IPS-20b (cell line): ENCODE data around the gene ARID2.

Source experiments
- H3K27ac ChIP-seq: one replicate; pipeline ENCODE4 v1.5.1; 2013; ENCODE audit warnings: low read length
- H3K27me3 ChIP-seq: 2 replicates; pipeline ENCODE4 v1.6.1; 2013; ENCODE audit warnings: mild to moderate bottlenecking, low read length, inconsistent platforms; ENCODE audit not compliant: insufficient read depth
- H3K36me3 ChIP-seq: 2 replicates; pipeline ENCODE4 v1.6.1; 2013; ENCODE audit warnings: low read depth, mild to moderate bottlenecking, inconsistent platforms, low read length, moderate library complexity; ENCODE audit not compliant: insufficient read depth
- H3K4me1 ChIP-seq: 2 replicates; pipeline ENCODE4 v1.6.1; 2013; ENCODE audit warnings: mild to moderate bottlenecking, control low read depth, inconsistent platforms, low read length, moderate library complexity; ENCODE audit not compliant: insufficient read depth
- H3K4me3 ChIP-seq: 2 replicates; pipeline ENCODE4 v1.5.1; 2013; ENCODE audit warnings: mild to moderate bottlenecking, low read length, inconsistent platforms
- H3K9ac ChIP-seq: 2 replicates; pipeline ENCODE4 v1.6.1; 2013; ENCODE audit warnings: low read depth, mild to moderate bottlenecking, inconsistent platforms, low read length, moderate library complexity
- H3K9me3 ChIP-seq: 2 replicates; pipeline ENCODE4 v1.6.1; 2013; ENCODE audit warnings: mild to moderate bottlenecking, low read depth, low read length, inconsistent platforms; ENCODE audit not compliant: insufficient read depth

ARID2 gene

DNA sequence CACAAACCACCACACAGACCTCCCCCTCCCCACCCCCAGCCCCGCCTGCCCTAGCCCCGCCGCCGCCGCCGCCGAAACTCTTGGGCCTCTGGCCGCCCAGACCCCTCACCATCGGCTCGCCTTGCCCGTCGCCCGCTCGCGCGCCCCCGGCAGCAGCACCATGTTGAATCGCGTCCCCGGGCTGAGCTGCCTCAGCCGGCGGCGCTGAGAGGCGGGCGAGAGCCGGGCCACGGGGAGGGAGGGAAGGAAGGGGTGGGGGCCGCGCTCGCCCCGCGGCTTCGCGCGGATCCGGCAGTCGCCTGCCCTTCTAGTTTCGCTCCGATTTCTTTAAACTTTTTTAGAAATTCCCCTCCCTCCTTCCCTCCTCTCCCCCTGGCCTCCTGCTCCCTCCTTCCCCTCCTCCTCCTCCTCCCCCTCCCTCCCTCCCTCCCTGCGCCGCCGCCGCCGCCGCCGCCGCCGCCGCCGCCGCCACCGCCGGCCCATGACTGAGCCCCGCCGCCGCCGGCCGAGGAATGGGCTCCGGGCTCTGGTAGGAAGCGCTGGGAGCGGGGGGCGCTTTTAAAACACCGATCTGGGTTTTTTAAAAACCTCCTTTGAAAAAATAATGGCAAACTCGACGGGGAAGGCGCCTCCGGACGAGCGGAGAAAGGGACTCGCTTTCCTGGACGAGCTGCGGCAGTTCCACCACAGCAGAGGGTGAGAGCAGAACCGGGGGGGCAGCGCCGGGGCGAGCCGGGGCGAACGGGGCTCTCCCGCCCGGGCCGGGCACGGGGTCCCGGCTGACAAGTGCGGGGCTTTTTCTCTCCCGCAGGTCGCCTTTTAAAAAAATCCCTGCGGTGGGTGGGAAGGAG lies at the start of gene ARID2:
Gene ARID2 (plus strand): TSS at position 474 of the 851 bp plus-strand sequence. CDS start 131 bp downstream, at position 605.
- Histone ChIP-seq H3K4me1 (peaks cover 16% of the 10 kb centered on the region; the same call in 1 of the 2 replicates), H3K4me3 (peak within 1 kb of the TSS; percentile 99), H3K9ac (peak within 1 kb of the TSS; percentile 97), H3K9me3 (no peaks in the 10 kb centered on the region), H3K27me3 (no peaks in the 10 kb centered on the region), H3K36me3 (peaks cover 23% of the 10 kb centered on the region; the same call in 1 of the 2 replicates), H3K27ac (peak within 1 kb of the TSS; percentile 84)

DNA sequence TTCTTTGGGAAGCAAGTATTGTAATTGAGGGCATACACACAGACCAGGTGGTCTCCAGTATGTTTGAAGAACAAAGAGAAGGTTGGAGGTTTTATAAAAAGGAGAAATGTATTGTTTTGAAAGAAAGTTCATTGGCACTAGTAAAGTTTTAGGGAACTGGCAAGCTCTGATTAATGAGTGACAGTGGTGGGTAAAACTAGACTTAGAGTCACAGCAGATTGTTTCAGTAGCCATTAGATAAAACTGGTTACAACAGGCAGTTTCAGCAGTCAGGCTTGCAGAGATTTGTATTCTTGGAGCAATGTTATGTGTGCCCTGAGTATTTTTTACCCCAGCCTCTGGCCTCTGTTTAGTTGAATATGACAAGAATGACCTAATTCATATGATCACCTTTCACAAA lies 49.1 kb upstream of the ARID2 start:
- H3K4me3 ChIP-seq: no peak overlapping the region
- no peaks in the 10 kb centered on the region for H3K4me1 ChIP-seq
- H3K36me3 ChIP-seq: no peaks in the 10 kb centered on the region
- no peak overlapping the region for H3K27ac ChIP-seq
- H3K9ac ChIP-seq: no peak overlapping the region
- no peaks in the 10 kb centered on the region for H3K9me3 ChIP-seq
- H3K27me3 ChIP-seq: no peaks in the 10 kb centered on the region

DNA sequence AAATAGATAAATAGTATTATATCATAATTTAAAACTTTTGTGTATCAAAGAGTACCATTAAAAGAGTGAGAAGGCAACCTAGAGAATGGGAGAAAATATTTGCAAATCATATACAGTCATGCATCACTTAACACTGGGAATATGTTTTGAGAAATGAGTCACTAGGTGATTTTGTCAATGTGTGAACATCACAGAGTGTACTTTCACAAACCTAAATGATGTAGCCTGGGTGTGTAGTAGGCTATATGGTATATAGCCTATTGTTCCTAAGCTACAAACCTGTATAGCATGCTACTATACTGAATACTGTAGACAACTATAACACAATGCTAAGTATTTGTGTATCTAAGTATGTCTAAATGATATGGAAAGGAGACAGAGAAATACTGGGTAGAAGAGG lies 48.0 kb upstream of the ARID2 start:
- Histone ChIP-seq H3K9me3 (no peaks in the 10 kb centered on the region), H3K36me3 (no peaks in the 10 kb centered on the region), H3K9ac (no peak overlapping the region), H3K4me1 (no peaks in the 10 kb centered on the region), H3K27ac (no peak overlapping the region), H3K27me3 (no peaks in the 10 kb centered on the region), H3K4me3 (no peak overlapping the region)

DNA sequence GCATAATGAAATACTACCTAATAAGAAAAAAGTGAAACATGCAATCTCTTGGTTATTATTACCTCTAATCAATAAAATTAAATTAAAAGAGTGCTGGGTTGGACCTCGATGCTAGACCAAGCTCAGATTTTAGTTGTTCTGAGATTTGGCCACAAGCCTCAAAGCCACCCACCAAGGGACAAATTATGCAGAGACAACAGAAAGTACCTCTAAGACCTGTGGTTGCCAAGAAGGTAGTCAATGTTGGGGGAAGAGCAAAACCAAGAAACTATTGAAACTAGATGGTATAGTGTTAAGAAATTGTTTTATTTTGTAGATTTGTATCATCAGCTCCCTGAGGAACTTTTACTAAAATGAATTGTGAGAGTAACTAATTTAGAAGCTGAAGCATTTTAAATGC lies 43.8 kb upstream of the ARID2 start:
- H3K27me3 ChIP-seq: no peaks in the 10 kb centered on the region
- H3K36me3 ChIP-seq: no peaks in the 10 kb centered on the region
- H3K9me3 ChIP-seq: no peaks in the 10 kb centered on the region
- H3K27ac ChIP-seq: no peak overlapping the region
- H3K4me1 ChIP-seq: no peaks in the 10 kb centered on the region
- H3K4me3 ChIP-seq: no peak overlapping the region
- H3K9ac ChIP-seq: no peak overlapping the region

GRCh38 chr12:45687081-45688015 lies 42.2 kb upstream of the ARID2 start:
- Histone ChIP-seq H3K9ac (no peak overlapping the region), H3K27ac (no peak overlapping the region), H3K27me3 (no peaks in the 10 kb centered on the region), H3K4me1 (no peaks in the 10 kb centered on the region), H3K4me3 (no peak overlapping the region), H3K9me3 (no peaks in the 10 kb centered on the region), H3K36me3 (no peaks in the 10 kb centered on the region)

DNA sequence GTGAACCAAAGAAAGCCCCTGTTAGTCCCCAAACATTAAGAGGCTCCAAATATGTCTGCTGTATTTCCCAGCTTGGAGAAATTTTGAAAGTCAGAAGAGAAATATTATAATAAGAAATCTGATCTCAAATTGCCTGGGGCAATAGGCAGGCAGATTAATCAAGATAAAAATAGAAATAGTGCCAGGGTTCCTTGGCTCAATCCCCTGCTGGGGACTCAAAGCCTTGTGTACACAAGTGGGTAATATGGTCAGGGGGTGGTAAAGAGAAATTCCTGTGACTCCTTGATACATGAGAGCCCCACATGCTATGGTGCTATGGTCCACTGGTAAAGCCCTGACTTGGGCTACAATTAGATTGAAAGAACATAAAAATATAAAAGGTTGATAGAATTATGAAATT lies 41.3 kb upstream of the ARID2 start:
- no peaks in the 10 kb centered on the region for H3K27me3 ChIP-seq

GRCh38 chr12:45695035-45695434 lies 34.5 kb upstream of the ARID2 start:
- Histone ChIP-seq H3K27me3 (no peaks in the 10 kb centered on the region), H3K4me3 (no peak overlapping the region), H3K9me3 (peaks cover 3% of the 10 kb centered on the region; the same call in 1 of the 2 replicates), H3K4me1 (no peaks in the 10 kb centered on the region; the same call in 1 of the 2 replicates), H3K27ac (no peak overlapping the region), H3K9ac (no peak overlapping the region), H3K36me3 (no peaks in the 10 kb centered on the region)

More for the DNA sequence above, 41.3 kb upstream of the ARID2 start:
- H3K36me3 ChIP-seq: no peaks in the 10 kb centered on the region
- no peak overlapping the region for H3K27ac ChIP-seq
- no peak overlapping the region for H3K4me3 ChIP-seq
- no peaks in the 10 kb centered on the region for H3K9me3 ChIP-seq
- no peaks in the 10 kb centered on the region for H3K4me1 ChIP-seq
- no peak overlapping the region for H3K9ac ChIP-seq

DNA sequence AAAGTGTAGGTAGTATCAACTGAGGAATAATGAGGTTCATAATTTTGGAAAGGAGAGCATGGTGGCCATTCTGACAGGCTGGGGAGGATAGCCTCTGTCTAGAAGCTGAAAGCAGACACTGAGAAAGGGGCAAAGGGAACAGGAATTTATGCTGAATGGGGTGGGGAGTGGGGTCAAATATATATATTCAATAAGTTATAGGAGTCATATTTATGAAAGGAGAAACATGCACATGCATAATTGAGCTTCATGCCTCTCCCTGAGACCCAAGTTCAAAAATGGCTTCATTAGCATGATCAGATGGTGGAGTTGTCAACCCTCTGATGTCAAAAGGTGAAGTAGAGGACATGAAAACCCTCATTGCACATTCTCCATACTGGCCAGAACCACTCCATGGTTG lies 33.9 kb upstream of the ARID2 start:
- H3K4me3 ChIP-seq: no peak overlapping the region
- H3K9me3 ChIP-seq: peaks cover 3% of the 10 kb centered on the region; the same call in 1 of the 2 replicates

GRCh38 chr12:45696049-45696448 lies 33.5 kb upstream of the ARID2 start:
- Histone ChIP-seq H3K36me3 (no peaks in the 10 kb centered on the region), H3K27ac (no peak overlapping the region), H3K4me3 (no peak overlapping the region), H3K27me3 (no peaks in the 10 kb centered on the region), H3K9me3 (peaks cover 4% of the 10 kb centered on the region; the same call in 1 of the 2 replicates), H3K9ac (no peak overlapping the region), H3K4me1 (no peaks in the 10 kb centered on the region; the same call in 1 of the 2 replicates)

More for the DNA sequence above, 33.9 kb upstream of the ARID2 start:
- no peak overlapping the region for H3K27ac ChIP-seq
- H3K27me3 ChIP-seq: no peaks in the 10 kb centered on the region
- no peak overlapping the region for H3K9ac ChIP-seq
- no peaks in the 10 kb centered on the region for H3K36me3 ChIP-seq
- H3K4me1 ChIP-seq: no peaks in the 10 kb centered on the region; the same call in 1 of the 2 replicates

DNA sequence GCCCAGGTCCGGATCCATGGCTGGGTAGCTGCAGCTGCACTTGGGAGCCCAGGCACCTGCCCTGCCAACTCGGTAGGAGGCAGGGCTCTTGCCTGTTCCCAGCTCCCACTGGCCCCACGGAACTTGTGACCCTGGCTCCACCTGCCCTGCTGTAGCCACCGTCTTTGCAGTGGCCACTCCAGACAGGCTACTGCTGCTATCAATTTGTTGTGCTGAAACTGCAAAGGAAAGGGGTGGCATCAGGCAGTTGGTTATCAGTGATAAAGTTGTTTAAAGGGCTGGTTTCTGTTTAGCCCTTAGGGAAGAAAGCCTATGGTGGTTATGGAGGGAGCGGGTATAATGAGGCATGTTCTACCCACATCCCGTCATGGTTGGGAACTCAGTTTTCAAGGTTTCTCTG lies 32.1 kb upstream of the ARID2 start:
- no peaks in the 10 kb centered on the region for H3K27me3 ChIP-seq
- H3K27ac ChIP-seq: no peak overlapping the region
- no peaks in the 10 kb centered on the region for H3K36me3 ChIP-seq

GRCh38 chr12:45701296-45701695 lies 28.2 kb upstream of the ARID2 start:
- H3K27ac ChIP-seq: no peak overlapping the region
- H3K4me1 ChIP-seq: no peaks in the 10 kb centered on the region
- peaks cover 9% of the 10 kb centered on the region; the same call in 1 of the 2 replicates for H3K9me3 ChIP-seq
- H3K9ac ChIP-seq: no peak overlapping the region
- no peaks in the 10 kb centered on the region for H3K36me3 ChIP-seq
- no peak overlapping the region for H3K4me3 ChIP-seq
- no peaks in the 10 kb centered on the region for H3K27me3 ChIP-seq

More for the DNA sequence above, 32.1 kb upstream of the ARID2 start:
- H3K9me3 ChIP-seq: peaks cover 9% of the 10 kb centered on the region; the same call in 1 of the 2 replicates
- H3K4me3 ChIP-seq: no peak overlapping the region
- no peaks in the 10 kb centered on the region; the same call in 1 of the 2 replicates for H3K4me1 ChIP-seq
- H3K9ac ChIP-seq: no peak overlapping the region
